Thyroid gland (tissue), 4 donors: ENCODE results near the gene TBC1D22A. TPM values are rescaled to one million over a fixed set of nuclear protein-coding genes. Genes with fewer than 3 reads are reported as not detected.

ENCODE experiments used
- DNase-seq, 2 donors: peaks; one replicate each; pipeline ENCODE4 v3.0.0-alpha.2; 2019
- H3K27ac ChIP-seq, 3 donors: fragments of 200-600 bp; sonication (generic); 1 replicate in 2 of 3; 2 replicates in 1 of 3; pipeline ENCODE4 v1.5.1; 2016 to 2019; ENCODE audit warnings: mild to moderate bottlenecking in 1 of 3, moderate library complexity in 1 of 3
- H3K27me3 ChIP-seq: fragments of 200-600 bp; sonication (generic); one replicate; pipeline ENCODE4 v1.5.1; 2019
- H3K36me3 ChIP-seq, 2 donors: fragments of 200-600 bp; sonication (generic); one replicate each; pipeline ENCODE4 v1.5.1; 2016 to 2019
- H3K4me1 ChIP-seq, 2 donors: fragments of 200-600 bp; sonication (generic); one replicate each; pipeline ENCODE4 v1.5.1; 2017 to 2019
- H3K4me3 ChIP-seq, 3 donors: fragments of 200-600 bp; sonication (generic); replicated peaks in 1 of 3; 1 replicate in 2 of 3; 2 replicates in 1 of 3; pipeline ENCODE4 v1.5.1; 2016; ENCODE audit warnings: mild to moderate bottlenecking in 1 of 3
- H3K9me3 ChIP-seq: fragments of 200-600 bp; sonication (generic); one replicate; pipeline ENCODE4 v1.5.1; 2017
- POLR2A ChIP-seq, 2 donors: fragments of 450-650 bp; IDR thresholded peaks; one replicate each; pipeline ENCODE4 v1.6.1; 2017; ENCODE audit warnings: antibody characterized with exemption in 2 of 2, mild to moderate bottlenecking in 2 of 2, moderate library complexity in 1 of 2
- WGBS, 2 donors: methylation state at CpG; one replicate each; pipeline ENCODE4 v1.1.5; 2017; 5-methylcytosine and 5-hydroxymethylcytosine counted together
- intact Hi-C: fragments of 100-400 bp; cut with DNase I; formaldehyde crosslinking; loops from one replicate; pipeline ENCODE4 v1.15.1; 2023
- total RNA-seq, 4 donors: library from RNA; depleted of rRNA; stranded (reverse); fragments of >200 nt; gene quantifications; one replicate each; pipeline ENCODE4 v1.2.3, GENCODE V29; 2016
- TF ChIP-seq, protein P1 (sequence below), 6 experiments: fragments of 200-600 bp in 3 of 6; fragments of 450-650 bp in 3 of 6; sonication (generic) in 3 of 6; IDR thresholded peaks; one replicate each; pipeline ENCODE4 v1.5.1; 2016 to 2019; ENCODE audit warnings: antibody characterized with exemption in 6 of 6, mild to moderate bottlenecking in 2 of 6, inconsistent platforms in 1 of 6, moderate library complexity in 1 of 6

TBC1D22A gene
- total RNA-seq, 4 donors from 2014 or later = 26.7 to 34.6 (median 33.2) TPM

DNA sequence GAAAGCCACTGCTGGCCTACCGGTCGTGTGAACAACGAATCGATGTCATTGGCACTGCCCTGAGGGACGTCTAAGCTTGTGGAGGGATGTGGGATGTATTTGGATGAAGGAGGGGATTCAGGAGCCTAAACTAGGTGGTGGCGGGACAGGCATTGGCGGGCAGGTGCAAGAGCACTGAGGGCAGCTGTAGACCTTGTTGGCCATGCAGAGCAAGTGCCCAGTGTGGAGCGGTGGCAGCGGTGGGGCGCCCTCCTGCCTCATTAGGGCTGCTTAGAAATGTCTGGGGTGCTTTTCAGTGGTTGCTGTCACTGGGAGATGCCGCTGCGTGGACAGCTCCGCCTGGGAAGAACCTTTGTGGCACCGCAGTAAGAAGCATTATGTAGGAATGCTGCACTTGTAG lies 220.2 kb downstream of the TBC1D22A start:
- no peak for DNase-seq
- Histone ChIP-seq H3K36me3 (no peaks in the 10 kb centered on the region), H3K27ac (no peak overlapping the region), H3K4me1 (no peaks in the 10 kb centered on the region), H3K27me3 (no peaks in the 10 kb centered on the region), H3K4me3 (no peak overlapping the region), H3K9me3 (no peaks in the 10 kb centered on the region)
- TF ChIP-seq POLR2A (IDR thresholded peaks at IDR 0.05) = no peak
- TF ChIP-seq, protein P1, sequence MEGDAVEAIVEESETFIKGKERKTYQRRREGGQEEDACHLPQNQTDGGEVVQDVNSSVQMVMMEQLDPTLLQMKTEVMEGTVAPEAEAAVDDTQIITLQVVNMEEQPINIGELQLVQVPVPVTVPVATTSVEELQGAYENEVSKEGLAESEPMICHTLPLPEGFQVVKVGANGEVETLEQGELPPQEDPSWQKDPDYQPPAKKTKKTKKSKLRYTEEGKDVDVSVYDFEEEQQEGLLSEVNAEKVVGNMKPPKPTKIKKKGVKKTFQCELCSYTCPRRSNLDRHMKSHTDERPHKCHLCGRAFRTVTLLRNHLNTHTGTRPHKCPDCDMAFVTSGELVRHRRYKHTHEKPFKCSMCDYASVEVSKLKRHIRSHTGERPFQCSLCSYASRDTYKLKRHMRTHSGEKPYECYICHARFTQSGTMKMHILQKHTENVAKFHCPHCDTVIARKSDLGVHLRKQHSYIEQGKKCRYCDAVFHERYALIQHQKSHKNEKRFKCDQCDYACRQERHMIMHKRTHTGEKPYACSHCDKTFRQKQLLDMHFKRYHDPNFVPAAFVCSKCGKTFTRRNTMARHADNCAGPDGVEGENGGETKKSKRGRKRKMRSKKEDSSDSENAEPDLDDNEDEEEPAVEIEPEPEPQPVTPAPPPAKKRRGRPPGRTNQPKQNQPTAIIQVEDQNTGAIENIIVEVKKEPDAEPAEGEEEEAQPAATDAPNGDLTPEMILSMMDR (IDR thresholded peaks at IDR 0.05) = no peak
- WGBS, 2 donors = 97% methylated on average over 14 of the region's 14 CpGs
- intact Hi-C loops = no loop called here

DNA sequence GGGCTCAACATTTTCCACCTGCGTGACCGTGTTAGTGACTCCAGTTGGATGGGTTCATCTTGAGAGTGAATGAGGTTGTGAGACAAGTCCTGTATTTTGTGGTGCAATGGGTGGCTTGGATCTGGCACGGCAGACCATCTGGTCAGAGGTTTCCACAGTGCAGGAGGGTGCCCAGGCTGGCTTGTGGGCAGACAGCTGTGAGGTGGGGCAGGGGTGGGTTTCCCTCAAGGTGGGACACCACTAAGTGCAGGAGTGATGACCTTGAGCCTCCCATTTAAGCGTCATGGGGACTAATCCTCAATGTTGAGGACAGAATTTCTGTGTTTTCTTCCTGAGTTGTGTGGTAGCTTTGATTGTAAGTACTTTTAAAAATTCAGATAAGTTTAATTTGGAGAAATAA lies 220.6 kb downstream of the TBC1D22A start:
- WGBS, 2 donors = 87 to 95% methylated on average over 4 of the region's 4 CpGs
- intact Hi-C loops = no loop called here

DNA sequence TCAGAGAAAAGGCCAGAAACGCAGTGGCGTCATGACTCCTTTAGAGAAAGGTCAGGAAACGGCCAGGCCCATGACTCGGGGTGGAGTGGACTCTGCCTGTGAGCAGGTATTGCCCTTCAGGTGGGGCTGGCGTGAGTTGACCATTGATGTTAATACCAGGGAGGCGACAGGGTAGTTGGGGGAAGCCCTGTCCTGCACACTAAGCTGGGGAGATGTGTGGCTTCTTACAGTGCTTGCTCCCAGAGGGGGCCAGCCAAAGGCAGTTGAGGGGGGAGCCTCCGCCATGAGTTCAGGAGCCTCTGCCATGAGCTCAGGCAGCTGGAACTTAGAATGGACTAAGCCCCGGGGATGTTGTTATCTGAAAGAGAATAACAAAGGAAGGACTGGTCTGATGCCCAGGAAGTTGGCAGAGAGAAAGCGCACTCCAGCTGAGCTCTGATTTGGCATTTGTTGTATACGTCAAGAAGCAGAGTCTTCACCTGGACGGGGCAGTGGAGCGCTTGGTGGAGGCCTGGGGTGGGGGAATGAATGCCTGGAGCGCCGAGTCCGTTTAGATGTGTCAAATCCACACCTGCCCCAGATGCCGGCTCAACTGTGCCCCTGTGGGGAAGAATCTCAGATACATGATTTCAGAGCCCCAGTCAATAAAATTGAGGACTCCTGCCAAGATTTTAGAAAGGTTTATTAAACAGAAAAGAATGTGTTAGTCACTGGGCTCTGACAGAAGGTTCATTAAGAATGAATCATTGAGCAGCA lies 222.5 kb downstream of the TBC1D22A start:
- Histone ChIP-seq H3K27me3 (no peaks in the 10 kb centered on the region), H3K36me3 (no peaks in the 10 kb centered on the region), H3K27ac (no peak overlapping the region), H3K4me1 (peaks cover 6 to 14% of the 10 kb centered on the region in 2 donors), H3K4me3 (no peak overlapping the region), H3K9me3 (no peaks in the 10 kb centered on the region)
- 94% methylated on average over 16 of the region's 16 CpGs for whole genome bisulfite sequencing, 2 donors
- intact Hi-C loops = no loop called here
- DNase-seq = no peak
- TF ChIP-seq POLR2A (IDR thresholded peaks at IDR 0.05) = no peak
- TF ChIP-seq, protein P1 (IDR thresholded peaks at IDR 0.05) = no peak

More for the DNA sequence above, 220.6 kb downstream of the TBC1D22A start:
- no peak overlapping the region for H3K4me3 ChIP-seq
- TF ChIP-seq, protein P1 (IDR thresholded peaks at IDR 0.05) = no peak
- no peak for TF ChIP-seq POLR2A (IDR thresholded peaks at IDR 0.05)
- no peak for DNase-seq
- no peaks in the 10 kb centered on the region for H3K4me1 ChIP-seq
- H3K36me3 ChIP-seq = no peaks in the 10 kb centered on the region
- no peaks in the 10 kb centered on the region for H3K27me3 ChIP-seq
- no peak overlapping the region for H3K27ac ChIP-seq
- no peaks in the 10 kb centered on the region for H3K9me3 ChIP-seq

DNA sequence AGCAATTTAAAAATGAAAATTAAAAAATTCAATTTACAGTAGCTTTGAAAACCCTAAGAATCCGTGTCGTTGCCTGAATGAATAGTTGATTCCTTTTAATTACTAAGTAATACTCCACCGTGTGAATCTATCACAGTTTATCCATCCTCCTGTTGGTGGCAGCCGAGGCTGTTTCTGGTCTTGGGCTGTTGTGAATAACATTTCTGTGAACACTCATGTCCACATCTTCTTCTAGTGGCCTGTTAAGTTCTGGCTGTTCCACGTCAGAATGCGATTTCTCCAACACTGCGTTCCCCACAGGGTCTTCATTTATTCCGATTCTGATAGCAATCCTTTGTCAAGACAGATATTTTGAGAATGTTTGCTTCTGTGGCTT lies 223.0 kb downstream of the TBC1D22A start:
- TF ChIP-seq, protein P1 (IDR thresholded peaks at IDR 0.05) = no peak
- no peak for TF ChIP-seq POLR2A (IDR thresholded peaks at IDR 0.05)
- peaks cover 6 to 14% of the 10 kb centered on the region in 2 donors for H3K4me1 ChIP-seq
- no peaks in the 10 kb centered on the region for H3K9me3 ChIP-seq
- intact Hi-C loops = no loop called here
- no peak for DNase-seq
- 95 to 96% methylated on average over 8 of the region's 8 CpGs for WGBS, 2 donors
- H3K27me3 ChIP-seq = no peaks in the 10 kb centered on the region
- H3K4me3 ChIP-seq = no peak overlapping the region
- H3K27ac ChIP-seq = no peak overlapping the region
- H3K36me3 ChIP-seq = no peaks in the 10 kb centered on the region

DNA sequence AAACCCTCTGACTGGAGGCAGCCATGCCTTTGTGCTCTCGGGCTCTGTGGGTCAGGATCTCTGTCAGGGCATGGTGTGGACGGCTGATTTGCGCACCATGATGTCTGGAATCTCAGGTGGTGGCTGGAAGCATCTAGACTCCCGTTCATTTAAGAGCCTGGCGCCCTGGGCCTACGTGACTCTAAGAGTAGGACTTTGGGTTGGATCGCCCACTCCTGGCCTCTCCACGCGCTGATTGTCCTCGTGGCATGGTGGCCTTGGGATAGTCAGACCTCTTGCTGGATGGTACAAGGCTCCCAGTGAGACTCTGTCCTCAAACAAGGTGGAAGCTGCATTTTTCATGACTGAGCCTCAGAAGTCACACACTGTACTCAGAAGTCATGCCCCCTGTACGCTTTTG lies 224.3 kb downstream of the TBC1D22A start:
- intact Hi-C loops = no loop called here
- 95 to 98% methylated on average over 11 of the region's 11 CpGs for WGBS, 2 donors
- Histone ChIP-seq H3K27me3 (no peaks in the 10 kb centered on the region), H3K4me3 (no peak overlapping the region), H3K36me3 (no peaks in the 10 kb centered on the region), H3K9me3 (no peaks in the 10 kb centered on the region), H3K27ac (no peak overlapping the region), H3K4me1 (peaks cover 6 to 14% of the 10 kb centered on the region in 2 donors)
- TF ChIP-seq, protein P1 (IDR thresholded peaks at IDR 0.05) = no peak
- TF ChIP-seq POLR2A (IDR thresholded peaks at IDR 0.05) = no peak
- DNase-seq = no peak
